Endodermal cell (in vitro differentiated cells): Measurements from ENCODE around the gene ATXN1. TPM values are rescaled to one million over a fixed set of nuclear protein-coding genes. Genes with fewer than 3 reads are reported as not detected.

ENCODE experiments used
- DNase-seq: peaks from one replicate; pipeline ENCODE4 v3.0.0-alpha.2; 2017
- H3K27ac ChIP-seq: 2 replicates; pipeline ENCODE4 v1.5.1; 2013; ENCODE audit warnings: mild to moderate bottlenecking, low read depth, low read length, moderate library complexity
- H3K27me3 ChIP-seq: 2 replicates; pipeline ENCODE4 v1.6.1; 2013; ENCODE audit warnings: mild to moderate bottlenecking, low read length, moderate library complexity; ENCODE audit not compliant: insufficient read depth, control insufficient read depth, poor library complexity, severe bottlenecking
- H3K36me3 ChIP-seq: 2 replicates; pipeline ENCODE4 v1.7.0; 2013; ENCODE audit warnings: mild to moderate bottlenecking, low read length, moderate library complexity; ENCODE audit not compliant: control insufficient read depth, insufficient read depth
- H3K4me1 ChIP-seq: one replicate; pipeline ENCODE4 v1.7.0; 2013; ENCODE audit warnings: low read length; ENCODE audit not compliant: control insufficient read depth, insufficient read depth
- H3K4me3 ChIP-seq: 2 replicates; pipeline ENCODE4 v1.5.1; 2013; ENCODE audit warnings: mild to moderate bottlenecking, low read length, moderate library complexity
- H3K9ac ChIP-seq: 2 replicates; pipeline ENCODE4 v1.6.1; 2013; ENCODE audit warnings: mild to moderate bottlenecking, low read length, moderate library complexity; ENCODE audit not compliant: poor library complexity, severe bottlenecking; ENCODE audit errors: extremely low read depth
- H3K9me3 ChIP-seq: 2 replicates; pipeline ENCODE4 v1.6.1; 2013; ENCODE audit warnings: mild to moderate bottlenecking, low read length, moderate library complexity; ENCODE audit not compliant: control insufficient read depth
- H3K27ac Mint-ChIP-seq: 2 replicates; pipeline ENCODE4 v1.8.0; 2020; ENCODE audit warnings: mixed read lengths
- H3K27me3 Mint-ChIP-seq: 2 replicates; pipeline ENCODE4 v1.8.0; 2021; ENCODE audit warnings: mild to moderate bottlenecking, mixed read lengths; ENCODE audit not compliant: insufficient read depth
- H3K36me3 Mint-ChIP-seq: 2 replicates; pipeline ENCODE4 v1.8.0; 2020; ENCODE audit warnings: low read depth, mixed read lengths
- H3K4me1 Mint-ChIP-seq: 2 replicates; pipeline ENCODE4 v1.8.0; 2020; ENCODE audit warnings: mixed read lengths
- H3K4me3 Mint-ChIP-seq: 2 replicates; pipeline ENCODE4 v1.8.0; 2020; ENCODE audit warnings: mild to moderate bottlenecking, moderate library complexity, mixed read lengths
- H3K9me3 Mint-ChIP-seq: 2 replicates; pipeline ENCODE4 v1.8.0; 2020; ENCODE audit warnings: mild to moderate bottlenecking, mixed read lengths
- WGBS, 2 experiments: methylation state at CpG; one replicate each; pipeline versions ENCODE4 v1.1.5 to v1.1.7; 2013; ENCODE audit warnings: missing lambda C conversion rate in 2 of 2, mixed read lengths in 1 of 2; ENCODE audit not compliant: insufficient coverage in 1 of 2, insufficient read length in 1 of 2; 5-methylcytosine and 5-hydroxymethylcytosine counted together
- total RNA-seq, 2 donors: library from RNA; stranded (reverse); fragmentation: NEBNext Ultra II Directional in 1 of 2; extraction: Animal tissue kit (Norgen Biotek cat#: 25700) in 1 of 2; gene quantifications; 2 replicates in 1 of 2; 3 replicates in 1 of 2; pipeline ENCODE4 v1.2.1, GENCODE V29; 2021
- TF ChIP-seq, protein P1 (sequence below): fragments of 200-600 bp; sonication (generic); conservative IDR thresholded peaks from 2 replicates; pipeline ENCODE4 v1.5.0; 2021; ENCODE audit warnings: antibody characterized with exemption, mild to moderate bottlenecking

Gene ATXN1
- total RNA-seq, 2 donors from 2014 or later, result 10.4 to 15.9 TPM

DNA sequence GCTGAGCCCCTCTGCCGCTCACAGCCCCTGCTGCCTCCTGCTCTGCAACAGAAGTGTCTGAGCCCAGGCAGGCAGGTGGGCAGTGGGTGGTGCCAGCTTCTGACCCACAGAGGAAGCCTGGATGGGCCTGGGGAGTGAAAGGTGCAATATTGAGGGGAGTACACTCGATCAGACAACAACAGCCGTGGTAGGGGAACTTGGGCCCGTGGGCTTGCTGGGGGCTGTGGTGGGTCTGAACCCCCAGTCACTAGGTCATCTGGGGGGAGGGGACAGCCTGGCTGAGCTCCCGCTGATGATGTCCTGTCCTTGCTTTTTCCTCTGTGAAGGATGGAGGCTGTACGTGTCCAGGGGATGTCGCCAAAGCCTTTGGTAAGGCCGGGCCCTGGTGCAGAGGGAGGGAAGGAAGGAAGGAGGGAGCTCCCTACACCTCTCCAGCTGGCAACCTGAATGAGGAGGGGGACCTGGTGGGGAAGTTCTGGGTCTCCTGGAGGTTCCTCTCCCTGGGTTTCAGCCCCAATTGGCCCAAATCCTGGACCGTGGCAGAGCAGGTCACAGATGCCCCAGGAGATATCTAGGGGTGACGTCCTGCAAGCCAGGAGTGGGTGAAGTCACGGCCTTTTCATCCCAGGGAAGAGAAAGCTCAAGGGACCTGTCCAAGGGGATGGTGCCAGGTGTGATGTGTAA is 475.7 kb downstream of the ATXN1 start:
- H3K36me3 ChIP-seq, result peaks cover 17% of the 10 kb centered on the region
- no peak overlapping the region for H3K4me3 ChIP-seq
- H3K27ac Mint-ChIP-seq, result no peak overlapping the region
- H3K27me3 Mint-ChIP-seq, result peaks cover 5% of the 10 kb centered on the region
- H3K4me3 Mint-ChIP-seq, result no peak overlapping the region
- H3K9me3 Mint-ChIP-seq, result peaks cover 7% of the 10 kb centered on the region
- peaks cover 20% of the 10 kb centered on the region for H3K9me3 ChIP-seq
- peaks cover 2% of the 10 kb centered on the region for H3K36me3 Mint-ChIP-seq
- 91 to 92% methylated on average over 2 to 11 of the region's 11 CpGs for WGBS, 2 experiments
- H3K9ac ChIP-seq, result no peak overlapping the region
- DNase-seq, result no peak
- H3K27me3 ChIP-seq, result no peaks in the 10 kb centered on the region
- H3K4me1 ChIP-seq, result no peaks in the 10 kb centered on the region
- peaks cover 6% of the 10 kb centered on the region for H3K4me1 Mint-ChIP-seq
- TF ChIP-seq, protein P1, sequence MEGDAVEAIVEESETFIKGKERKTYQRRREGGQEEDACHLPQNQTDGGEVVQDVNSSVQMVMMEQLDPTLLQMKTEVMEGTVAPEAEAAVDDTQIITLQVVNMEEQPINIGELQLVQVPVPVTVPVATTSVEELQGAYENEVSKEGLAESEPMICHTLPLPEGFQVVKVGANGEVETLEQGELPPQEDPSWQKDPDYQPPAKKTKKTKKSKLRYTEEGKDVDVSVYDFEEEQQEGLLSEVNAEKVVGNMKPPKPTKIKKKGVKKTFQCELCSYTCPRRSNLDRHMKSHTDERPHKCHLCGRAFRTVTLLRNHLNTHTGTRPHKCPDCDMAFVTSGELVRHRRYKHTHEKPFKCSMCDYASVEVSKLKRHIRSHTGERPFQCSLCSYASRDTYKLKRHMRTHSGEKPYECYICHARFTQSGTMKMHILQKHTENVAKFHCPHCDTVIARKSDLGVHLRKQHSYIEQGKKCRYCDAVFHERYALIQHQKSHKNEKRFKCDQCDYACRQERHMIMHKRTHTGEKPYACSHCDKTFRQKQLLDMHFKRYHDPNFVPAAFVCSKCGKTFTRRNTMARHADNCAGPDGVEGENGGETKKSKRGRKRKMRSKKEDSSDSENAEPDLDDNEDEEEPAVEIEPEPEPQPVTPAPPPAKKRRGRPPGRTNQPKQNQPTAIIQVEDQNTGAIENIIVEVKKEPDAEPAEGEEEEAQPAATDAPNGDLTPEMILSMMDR, result no peak
- no peak overlapping the region for H3K27ac ChIP-seq

DNA sequence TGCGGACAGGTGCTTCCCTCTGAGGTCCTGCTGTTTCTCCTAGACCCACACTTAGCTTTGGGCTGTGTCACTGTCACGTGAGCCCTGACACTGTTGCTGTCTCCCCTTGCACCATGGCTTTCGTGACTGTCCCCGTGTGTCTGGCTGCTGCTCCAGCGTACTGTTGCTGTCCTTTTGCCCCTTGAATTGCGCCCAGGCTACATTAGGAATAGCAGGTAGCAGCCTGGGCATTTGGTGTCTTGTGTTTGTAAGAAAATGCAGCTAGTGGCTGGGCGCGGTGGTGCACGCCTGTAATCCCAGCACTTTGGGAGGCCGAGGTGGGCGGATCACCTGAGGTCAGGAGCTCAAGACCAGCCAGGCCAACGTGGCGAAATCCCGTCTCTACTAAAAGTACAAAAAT is 476.8 kb downstream of the ATXN1 start:
- H3K4me3 ChIP-seq, result no peak overlapping the region
- peaks cover 2% of the 10 kb centered on the region for H3K36me3 Mint-ChIP-seq
- peaks cover 5% of the 10 kb centered on the region for H3K27me3 Mint-ChIP-seq
- no peaks in the 10 kb centered on the region for H3K4me1 ChIP-seq
- H3K9ac ChIP-seq, result no peak overlapping the region
- no peak for DNase-seq
- H3K9me3 Mint-ChIP-seq, result peaks cover 7% of the 10 kb centered on the region
- peaks cover 14% of the 10 kb centered on the region for H3K36me3 ChIP-seq
- H3K27ac Mint-ChIP-seq, result no peak overlapping the region
- peaks cover 20% of the 10 kb centered on the region for H3K9me3 ChIP-seq
- H3K4me3 Mint-ChIP-seq, result no peak overlapping the region
- WGBS, 2 experiments, result 94 to 97% methylated on average over 14 of the region's 14 CpGs
- TF ChIP-seq, protein P1, result no peak
- H3K4me1 Mint-ChIP-seq, result peaks cover 6% of the 10 kb centered on the region
- H3K27me3 ChIP-seq, result no peaks in the 10 kb centered on the region
- H3K27ac ChIP-seq, result no peak overlapping the region

DNA sequence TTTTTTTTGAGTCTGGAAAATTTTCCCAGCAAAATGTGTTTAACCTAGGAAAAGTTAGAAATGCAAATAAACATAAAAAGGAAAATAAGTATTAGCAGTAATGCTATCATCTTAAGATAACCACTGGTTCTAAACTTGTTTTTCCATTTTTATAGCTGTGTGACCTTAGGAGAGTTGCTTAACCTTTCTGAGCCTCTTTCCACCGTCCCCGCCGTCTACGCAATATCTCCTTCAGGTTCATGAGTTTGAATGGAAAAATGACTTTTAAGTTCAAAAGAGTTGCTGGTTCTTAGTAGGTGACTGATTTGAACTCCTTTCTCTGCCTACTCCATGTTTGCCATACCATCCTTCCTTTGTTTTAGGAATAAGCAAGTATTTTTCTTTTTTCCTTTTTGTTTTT is 478.9 kb downstream of the ATXN1 start:
- Histone ChIP-seq H3K27me3 (no peaks in the 10 kb centered on the region), H3K9ac (no peak overlapping the region), H3K4me1 (no peaks in the 10 kb centered on the region), H3K36me3 (no peaks in the 10 kb centered on the region), H3K4me3 (no peak overlapping the region), H3K27ac (no peak overlapping the region), H3K9me3 (peaks cover 6% of the 10 kb centered on the region)
- H3K36me3 Mint-ChIP-seq, result peaks cover 2% of the 10 kb centered on the region
- TF ChIP-seq, protein P1, result no peak
- H3K4me3 Mint-ChIP-seq, result no peak overlapping the region
- H3K27me3 Mint-ChIP-seq, result peaks cover 5% of the 10 kb centered on the region
- DNase-seq, result no peak
- H3K9me3 Mint-ChIP-seq, result no peaks in the 10 kb centered on the region
- WGBS, 2 experiments, result 96 to 100% methylated on average over 3 to 4 of the region's 4 CpGs
- no peak overlapping the region for H3K27ac Mint-ChIP-seq
- H3K4me1 Mint-ChIP-seq, result peaks cover 15% of the 10 kb centered on the region
